GM19043 (cell line): Measurements from ENCODE around the gene TREX2.

Experiments used
- ATAC-seq: cut with Tn5 transposase; IDR thresholded peaks from one replicate; pipeline ENCODE4 v1.9.1; 2021; ENCODE audit warnings: low read depth; ENCODE audit not compliant: unreplicated experiment

The TREX2 gene

GRCh38 chrX:153440556-153441135 lies 5.2 kb downstream of the TREX2 start:
- no peak for ATAC-seq

GRCh38 chrX:153439977-153440376 lies 5.9 kb downstream of the TREX2 start:
- ATAC-seq: no peak

GRCh38 chrX:153438532-153438931 lies 7.3 kb downstream of the TREX2 start:
- ATAC-seq: no peak

- ATAC-seq: no peak
Observed at GRCh38 chrX:153435845-153436244, 10.0 kb downstream of the TREX2 start.

GRCh38 chrX:153434801-153435200 lies 11.1 kb downstream of the TREX2 start:
- no peak for ATAC-seq

GRCh38 chrX:153433781-153434285 lies 12.0 kb downstream of the TREX2 start:
- ATAC-seq: no peak

- ATAC-seq: no peak
Observed at GRCh38 chrX:153433161-153433680, 12.6 kb downstream of the TREX2 start.

- ATAC-seq: no peak
Observed at GRCh38 chrX:153430796-153431195, 15.1 kb downstream of the TREX2 start.

GRCh38 chrX:153426204-153426603 lies 19.7 kb downstream of the TREX2 start:
- no peak for ATAC-seq

- ATAC-seq: no peak
Observed at GRCh38 chrX:153423652-153424051, 22.2 kb downstream of the TREX2 start.

- no peak for ATAC-seq
Observed at GRCh38 chrX:153421856-153422255, 24.0 kb downstream of the TREX2 start.

- no peak for ATAC-seq
Observed at GRCh38 chrX:153420851-153421599, 24.8 kb downstream of the TREX2 start.

- no peak for ATAC-seq
Observed at GRCh38 chrX:153417637-153418036, 28.2 kb downstream of the TREX2 start.

GRCh38 chrX:153416781-153417450 lies 28.9 kb downstream of the TREX2 start:
- no peak for ATAC-seq

- no peak for ATAC-seq
Observed at GRCh38 chrX:153414856-153415510, 30.9 kb downstream of the TREX2 start.

- no peak for ATAC-seq
Observed at GRCh38 chrX:153413731-153414130, 32.1 kb downstream of the TREX2 start.

- ATAC-seq: no peak
Observed at GRCh38 chrX:153412746-153413720, 32.8 kb downstream of the TREX2 start.

- no peak for ATAC-seq
Observed at GRCh38 chrX:153411988-153412574, 33.8 kb downstream of the TREX2 start.

GRCh38 chrX:153411255-153411987 lies 34.4 kb downstream of the TREX2 start, which contains the start of gene ZFP92:
Gene ZFP92, plus strand, starts transcription at chrX:153411472. Its CDS starts 6,851 bp downstream, at chrX:153418323.
- no peak for ATAC-seq
